HepG2 (cell line): Measurements from ENCODE around the gene NEK6.

Experiments
- CHD4 ChIP-seq: fragments of 200-600 bp; sonication (generic); IDR thresholded peaks from 2 replicates; pipeline ENCODE4 v1.7.0; 2017; ENCODE audit warnings: mild to moderate bottlenecking, low read length, borderline replicate concordance
- DDIT3 ChIP-seq: sonication (generic); formaldehyde crosslinking; IDR thresholded peaks from 2 replicates; pipeline ENCODE4 v1.4.0; 2020; ENCODE audit warnings: mild to moderate bottlenecking, missing genetic modification reagents
- ZFP91 ChIP-seq: sonication (generic); formaldehyde crosslinking; IDR thresholded peaks from 2 replicates; pipeline ENCODE4 v1.9.0; 2022; ENCODE audit warnings: missing genetic modification reagents, mild to moderate bottlenecking, borderline replicate concordance
- ZNF407 ChIP-seq: sonication (generic); formaldehyde crosslinking; IDR thresholded peaks from one replicate; pipeline ENCODE4 v1.5.1; 2020; ENCODE audit warnings: mild to moderate bottlenecking, missing genetic modification reagents; ENCODE audit errors: not compliant biosample characterization

GRCh38 chr9:124285490-124285889 is 27.7 kb downstream of the NEK6 start:
- TF ChIP-seq CHD4 = no peak
- no peak for TF ChIP-seq ZFP91 (CRISPR knock-in tag)
- TF ChIP-seq DDIT3 (CRISPR knock-in tag) = no peak
- no peak for TF ChIP-seq ZNF407 (CRISPR knock-in tag)
